Effector memory CD4-positive, alpha-beta T cell (primary cell): Measurements from ENCODE around the gene CD6.
A peak's percentile ranks its signal among the peaks of the same experiment; 100 is the strongest.

ENCODE experiments used
- DNase-seq, 3 donors: peaks; one replicate each; pipeline ENCODE4 v3.0.0-alpha.2; 2020
- H3K27ac ChIP-seq: 2 replicates; pipeline ENCODE4 v1.7.0; 2013; ENCODE audit warnings: mild to moderate bottlenecking, low read length, moderate library complexity; ENCODE audit not compliant: insufficient read depth, poor library complexity, severe bottlenecking
- H3K27me3 ChIP-seq: replicated peaks from 2 replicates; pipeline ENCODE4 v1.7.0; 2013; ENCODE audit warnings: mild to moderate bottlenecking, low read length; ENCODE audit not compliant: insufficient read depth, control insufficient read depth, poor library complexity, severe bottlenecking
- H3K36me3 ChIP-seq: 2 replicates; pipeline ENCODE4 v1.7.0; 2013; ENCODE audit warnings: mild to moderate bottlenecking, low read length, moderate library complexity; ENCODE audit not compliant: control insufficient read depth, insufficient read depth
- H3K4me1 ChIP-seq: 2 replicates; pipeline ENCODE4 v1.7.0; 2013; ENCODE audit warnings: low read length, mild to moderate bottlenecking; ENCODE audit not compliant: control insufficient read depth, insufficient read depth, poor library complexity, severe bottlenecking
- H3K4me3 ChIP-seq: 2 replicates; pipeline ENCODE4 v1.7.0; 2013; ENCODE audit warnings: low read length, low read depth, mild to moderate bottlenecking; ENCODE audit not compliant: insufficient read depth, poor library complexity, severe bottlenecking
- H3K9me3 ChIP-seq: 2 replicates; pipeline ENCODE4 v1.7.0; 2013; ENCODE audit warnings: mild to moderate bottlenecking, low read length, moderate library complexity; ENCODE audit not compliant: control insufficient read depth

CD6 gene

DNA sequence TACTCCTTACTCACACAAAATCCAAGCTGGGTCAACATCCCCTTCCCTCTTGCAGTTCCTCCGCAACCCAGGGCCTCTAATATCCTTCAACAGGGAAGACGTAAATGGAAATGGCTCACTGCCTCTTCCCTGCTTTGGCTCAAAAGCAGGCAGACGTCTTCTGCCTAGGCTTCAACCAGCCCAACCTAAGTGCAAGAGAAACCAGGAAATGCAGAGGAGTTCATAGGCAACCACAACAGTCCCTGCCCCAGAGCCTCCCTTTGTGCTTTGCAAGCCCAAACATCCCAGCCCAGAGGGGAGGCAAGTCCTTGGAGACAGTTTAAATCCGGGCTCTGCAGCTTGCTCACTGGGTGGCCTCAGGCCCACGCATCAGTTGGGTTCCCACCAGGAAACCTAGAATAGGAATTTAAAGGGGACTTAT, 33.3 kb downstream of the CD6 start:
- no peaks in the 10 kb centered on the region for H3K9me3 ChIP-seq
- H3K4me3 ChIP-seq, result peak overlapping the region; percentile 26
- H3K4me1 ChIP-seq, result peaks cover 33% of the 10 kb centered on the region
- no peaks in the 10 kb centered on the region for H3K27me3 ChIP-seq
- peak overlapping the region; percentile 69 for H3K27ac ChIP-seq
- DNase-seq, result no peak
- H3K36me3 ChIP-seq, result peaks cover 51% of the 10 kb centered on the region

DNA sequence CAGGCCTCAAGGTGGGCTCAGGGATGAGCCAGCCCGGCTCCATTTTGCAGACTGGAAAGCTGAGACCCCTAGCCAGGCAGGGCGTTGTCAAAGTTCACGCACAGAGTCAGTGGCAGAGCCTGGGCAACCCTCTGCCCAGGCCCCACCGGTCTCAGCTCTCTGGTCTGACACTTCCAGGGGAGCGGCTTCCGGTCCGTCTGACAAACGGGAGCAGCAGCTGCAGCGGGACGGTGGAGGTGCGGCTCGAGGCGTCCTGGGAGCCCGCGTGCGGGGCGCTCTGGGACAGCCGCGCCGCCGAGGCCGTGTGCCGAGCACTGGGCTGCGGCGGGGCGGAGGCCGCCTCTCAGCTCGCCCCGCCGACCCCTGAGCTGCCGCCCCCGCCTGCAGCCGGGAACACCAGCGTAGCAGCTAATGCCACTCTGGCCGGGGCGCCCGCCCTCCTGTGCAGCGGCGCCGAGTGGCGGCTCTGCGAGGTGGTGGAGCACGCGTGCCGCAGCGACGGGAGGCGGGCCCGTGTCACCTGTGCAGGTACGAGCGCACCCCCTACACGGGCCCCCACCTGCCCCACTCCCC, 36.0 kb downstream of the CD6 start:
- no peak overlapping the region for H3K4me3 ChIP-seq
- H3K27me3 ChIP-seq, result no peaks in the 10 kb centered on the region
- DNase-seq, result no peak
- H3K9me3 ChIP-seq, result no peaks in the 10 kb centered on the region
- H3K27ac ChIP-seq, result peak overlapping the region; percentile 29
- peaks cover 64% of the 10 kb centered on the region for H3K36me3 ChIP-seq
- peaks cover 33% of the 10 kb centered on the region for H3K4me1 ChIP-seq

DNA sequence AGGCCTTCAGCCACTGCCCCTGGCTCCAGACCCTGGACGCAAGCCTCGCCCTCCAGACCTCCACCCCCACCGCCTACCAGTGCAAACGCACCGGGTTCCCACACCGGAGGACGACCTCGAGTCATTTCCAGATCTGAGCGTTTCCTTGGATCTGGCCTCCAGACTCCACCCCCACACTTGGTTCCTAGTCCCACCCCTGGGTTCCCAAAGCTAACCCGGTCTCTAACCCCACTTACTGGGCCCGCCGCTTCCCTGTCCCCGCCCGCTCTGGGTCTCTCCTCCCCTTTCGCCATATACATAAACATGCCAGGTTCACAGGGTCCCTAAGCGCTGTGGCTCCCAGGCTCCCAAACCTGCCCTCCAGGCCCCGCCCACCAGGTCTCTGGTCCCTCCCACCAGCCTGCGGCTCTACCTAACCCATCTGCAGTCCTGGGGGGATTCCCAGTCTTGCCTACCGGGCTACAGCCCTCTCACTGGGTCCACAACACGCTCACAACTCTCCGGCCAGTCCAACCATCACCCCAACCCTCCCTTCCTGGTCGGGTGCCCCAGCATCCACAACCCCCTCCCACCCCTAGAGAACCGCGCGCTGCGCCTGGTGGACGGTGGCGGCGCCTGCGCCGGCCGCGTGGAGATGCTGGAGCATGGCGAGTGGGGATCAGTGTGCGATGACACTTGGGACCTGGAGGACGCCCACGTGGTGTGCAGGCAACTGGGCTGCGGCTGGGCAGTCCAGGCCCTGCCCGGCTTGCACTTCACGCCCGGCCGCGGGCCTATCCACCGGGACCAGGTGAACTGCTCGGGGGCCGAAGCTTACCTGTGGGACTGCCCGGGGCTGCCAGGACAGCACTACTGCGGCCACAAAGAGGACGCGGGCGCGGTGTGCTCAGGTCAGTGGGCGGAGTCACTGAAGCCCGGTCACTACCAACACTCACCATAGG, 36.7 kb downstream of the CD6 start:
- Histone ChIP-seq H3K4me3 (no peak overlapping the region), H3K4me1 (peaks cover 29% of the 10 kb centered on the region)

DNA sequence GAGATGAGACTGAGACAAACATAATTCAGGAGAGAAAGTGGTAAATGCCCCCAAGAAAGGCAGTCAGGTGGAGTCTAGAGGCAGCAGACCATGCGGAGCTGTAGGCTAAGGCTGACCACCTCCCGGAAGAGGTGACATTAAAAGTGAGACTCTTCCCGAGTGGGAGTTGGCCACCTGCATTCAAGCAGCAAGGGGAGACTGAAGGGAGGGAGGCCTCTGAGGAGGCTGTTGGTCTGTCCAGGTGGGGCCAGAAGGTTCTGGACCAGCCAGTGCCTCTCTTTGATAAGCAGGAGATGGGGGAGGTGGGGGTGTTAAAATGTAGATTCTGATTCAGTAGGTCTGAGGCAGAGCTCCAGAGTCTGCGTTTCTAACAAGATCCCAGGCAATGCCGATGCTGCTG, 37.5 kb downstream of the CD6 start:
- DNase-seq, result no peak
- Histone ChIP-seq H3K36me3 (peaks cover 79% of the 10 kb centered on the region), H3K27me3 (no peaks in the 10 kb centered on the region), H3K9me3 (no peaks in the 10 kb centered on the region), H3K27ac (no peak overlapping the region), H3K4me3 (no peak overlapping the region), H3K4me1 (peaks cover 21% of the 10 kb centered on the region)

More for the DNA sequence above, 36.7 kb downstream of the CD6 start:
- no peaks in the 10 kb centered on the region for H3K27me3 ChIP-seq
- DNase-seq, result no peak
- peak overlapping the region; percentile 29 for H3K27ac ChIP-seq
- H3K36me3 ChIP-seq, result peaks cover 72% of the 10 kb centered on the region
- H3K9me3 ChIP-seq, result no peaks in the 10 kb centered on the region

DNA sequence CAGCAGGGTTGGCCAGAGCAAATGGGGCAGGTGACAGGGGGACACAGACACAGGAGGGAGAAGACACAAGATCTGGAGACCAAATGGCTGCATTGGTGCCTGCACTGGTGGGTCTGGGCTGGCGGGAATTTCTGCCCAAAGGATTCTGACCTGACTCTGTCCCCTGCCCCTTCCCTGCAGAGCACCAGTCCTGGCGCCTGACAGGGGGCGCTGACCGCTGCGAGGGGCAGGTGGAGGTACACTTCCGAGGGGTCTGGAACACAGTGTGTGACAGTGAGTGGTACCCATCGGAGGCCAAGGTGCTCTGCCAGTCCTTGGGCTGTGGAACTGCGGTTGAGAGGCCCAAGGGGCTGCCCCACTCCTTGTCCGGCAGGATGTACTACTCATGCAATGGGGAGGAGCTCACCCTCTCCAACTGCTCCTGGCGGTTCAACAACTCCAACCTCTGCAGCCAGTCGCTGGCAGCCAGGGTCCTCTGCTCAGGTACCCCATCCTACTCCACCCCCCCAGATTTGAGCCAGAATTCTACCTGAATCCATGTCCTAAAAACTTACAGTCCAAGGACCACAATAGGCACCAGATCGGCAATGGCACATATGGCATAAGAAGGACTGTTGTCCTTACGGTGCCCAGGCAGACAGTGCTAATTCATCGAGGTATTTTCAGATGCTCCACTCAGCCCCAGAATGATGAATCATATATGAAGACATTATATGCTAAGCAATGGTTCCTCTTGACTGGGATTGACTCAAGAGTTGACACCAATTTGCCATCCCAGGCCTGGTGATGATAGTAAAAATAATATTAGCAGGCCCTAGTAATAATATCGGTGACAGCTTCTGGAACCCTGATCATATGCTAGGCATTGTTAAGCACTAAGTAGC, 38.2 kb downstream of the CD6 start:
- H3K4me3 ChIP-seq, result no peak overlapping the region
- H3K36me3 ChIP-seq, result peaks cover 85% of the 10 kb centered on the region
- DNase-seq, result no peak
- peaks cover 15% of the 10 kb centered on the region for H3K4me1 ChIP-seq
- H3K9me3 ChIP-seq, result no peaks in the 10 kb centered on the region
- no peaks in the 10 kb centered on the region for H3K27me3 ChIP-seq
- H3K27ac ChIP-seq, result no peak overlapping the region

DNA sequence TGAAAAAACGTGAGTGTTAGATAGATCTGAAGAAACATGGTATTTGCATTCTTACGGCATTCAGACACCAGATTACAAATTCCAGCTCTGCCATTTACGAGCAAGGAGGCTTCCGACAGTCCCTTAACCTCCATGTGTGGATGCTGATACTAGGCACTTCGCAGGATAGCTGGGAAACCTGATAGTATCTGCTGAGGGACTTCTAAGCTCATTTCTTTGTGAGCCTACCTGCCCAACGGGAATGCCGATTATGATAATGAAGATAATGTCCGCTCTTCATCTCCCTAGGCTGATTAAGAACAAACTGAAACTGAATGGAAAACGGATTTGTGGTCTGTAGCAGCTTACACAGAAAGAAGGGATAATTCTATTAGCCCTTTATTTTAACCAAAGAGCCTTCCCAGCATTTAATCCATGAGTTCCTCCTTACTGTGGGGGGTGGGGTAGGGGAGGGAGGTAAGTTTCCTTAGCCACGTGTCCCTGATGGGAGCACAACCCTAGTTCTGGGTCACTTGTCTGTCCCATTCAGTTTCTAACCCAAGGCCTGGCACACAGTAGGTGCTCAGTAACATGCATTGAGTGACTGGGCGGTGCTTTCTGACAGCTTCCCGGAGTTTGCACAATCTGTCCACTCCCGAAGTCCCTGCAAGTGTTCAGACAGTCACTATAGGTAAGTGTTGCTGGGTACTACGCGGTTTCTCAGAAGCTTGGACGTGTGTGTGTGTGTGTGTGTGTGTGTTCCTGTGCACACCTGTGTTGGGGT, 39.2 kb downstream of the CD6 start:
- Histone ChIP-seq H3K27ac (peak overlapping the region; percentile 15), H3K4me1 (peaks cover 6% of the 10 kb centered on the region), H3K27me3 (no peaks in the 10 kb centered on the region), H3K9me3 (no peaks in the 10 kb centered on the region), H3K4me3 (no peak overlapping the region), H3K36me3 (peaks cover 93% of the 10 kb centered on the region)
- DNase-seq, result no peak

DNA sequence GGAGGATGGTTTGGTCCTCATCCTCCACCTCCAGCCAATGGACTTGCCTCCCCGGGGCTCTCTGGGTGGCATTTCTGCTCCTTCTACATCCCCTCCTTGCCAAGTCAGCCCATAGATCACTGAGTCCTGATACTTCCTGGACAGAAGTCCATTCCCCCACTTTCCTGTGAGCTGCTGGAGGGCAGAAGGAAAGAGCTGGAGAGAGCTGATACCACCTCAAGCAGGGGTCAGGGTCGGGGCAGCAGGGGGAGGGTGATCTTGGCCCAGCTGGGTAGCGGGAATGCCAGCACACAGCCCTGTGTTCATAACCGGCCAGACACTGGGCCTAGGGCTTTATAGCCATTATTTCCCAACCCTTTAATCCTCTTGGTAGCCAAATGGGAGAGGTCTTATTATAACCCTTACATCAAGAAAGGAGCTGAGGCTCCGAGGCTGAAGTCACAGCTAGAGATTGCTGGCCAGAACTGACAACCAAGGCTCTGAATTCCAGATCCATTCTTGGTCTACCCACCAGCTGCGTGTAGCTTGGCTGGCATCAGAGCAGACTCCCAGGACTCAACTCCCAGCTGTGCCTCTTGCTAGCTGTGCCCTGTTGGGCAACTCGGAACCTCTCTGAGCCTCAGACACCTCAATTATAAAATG, 39.9 kb downstream of the CD6 start:
- no peak for DNase-seq
- Histone ChIP-seq H3K27ac (no peak overlapping the region), H3K27me3 (no peaks in the 10 kb centered on the region), H3K9me3 (no peaks in the 10 kb centered on the region), H3K36me3 (peaks cover 95% of the 10 kb centered on the region), H3K4me3 (no peak overlapping the region), H3K4me1 (peaks cover 3% of the 10 kb centered on the region)

DNA sequence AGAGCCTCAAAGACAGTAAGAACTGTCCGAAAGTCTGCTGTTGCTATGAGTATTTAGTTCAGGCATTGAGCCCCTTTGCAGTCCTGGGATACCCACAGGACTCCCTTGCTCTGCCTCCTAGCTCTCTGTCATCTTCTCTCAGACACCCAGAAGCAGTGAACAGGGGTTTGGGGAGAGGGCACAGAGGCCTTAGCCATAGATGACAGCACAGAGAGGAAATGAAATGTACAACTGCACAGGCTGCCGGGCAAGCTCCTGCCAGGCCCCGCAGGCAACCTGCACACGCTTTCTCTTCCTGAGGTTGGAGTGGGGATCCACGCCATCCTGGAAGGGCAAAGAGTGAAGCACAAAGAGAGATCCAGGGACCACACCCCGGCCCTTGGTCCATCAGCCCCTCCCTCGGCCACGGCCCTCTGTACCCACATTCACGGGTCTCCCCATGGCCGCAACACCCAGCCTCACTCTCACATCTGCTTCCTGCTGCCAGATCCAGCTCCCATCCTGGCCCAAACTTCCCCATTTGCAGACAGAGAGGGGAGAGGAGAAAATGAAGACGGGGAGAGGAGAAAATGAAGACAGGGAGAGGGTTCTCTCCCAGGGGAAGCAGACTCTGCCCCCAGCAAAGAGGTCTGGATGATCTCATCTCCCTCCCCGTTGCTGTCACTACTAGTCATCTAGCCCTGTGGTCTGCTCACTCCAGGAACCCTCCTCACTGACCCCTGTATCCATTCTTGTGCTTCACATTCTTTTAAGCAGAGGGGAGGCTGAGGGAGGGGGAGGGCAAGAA, 40.7 kb downstream of the CD6 start:
- no peaks in the 10 kb centered on the region for H3K27me3 ChIP-seq
- no peak overlapping the region for H3K27ac ChIP-seq
- H3K4me1 ChIP-seq, result peaks cover 3% of the 10 kb centered on the region
- peaks cover 93% of the 10 kb centered on the region for H3K36me3 ChIP-seq
- no peaks in the 10 kb centered on the region for H3K9me3 ChIP-seq
- H3K4me3 ChIP-seq, result no peak overlapping the region
- DNase-seq, result no peak
